Kidney capillary endothelial cell (primary cell): ENCODE measurements around the gene LRRC75B.
"Not testable (repeated sequence)": the region's sequence is repeated elsewhere in the genome, so short reads cannot be mapped to it uniquely, and the experiment has no call there.

ENCODE experiments used
- DNase-seq: peaks from one replicate; pipeline ENCODE4 v3.0.0-alpha.2; 2018; ENCODE audit warnings: low spot score

LRRC75B gene

DNA sequence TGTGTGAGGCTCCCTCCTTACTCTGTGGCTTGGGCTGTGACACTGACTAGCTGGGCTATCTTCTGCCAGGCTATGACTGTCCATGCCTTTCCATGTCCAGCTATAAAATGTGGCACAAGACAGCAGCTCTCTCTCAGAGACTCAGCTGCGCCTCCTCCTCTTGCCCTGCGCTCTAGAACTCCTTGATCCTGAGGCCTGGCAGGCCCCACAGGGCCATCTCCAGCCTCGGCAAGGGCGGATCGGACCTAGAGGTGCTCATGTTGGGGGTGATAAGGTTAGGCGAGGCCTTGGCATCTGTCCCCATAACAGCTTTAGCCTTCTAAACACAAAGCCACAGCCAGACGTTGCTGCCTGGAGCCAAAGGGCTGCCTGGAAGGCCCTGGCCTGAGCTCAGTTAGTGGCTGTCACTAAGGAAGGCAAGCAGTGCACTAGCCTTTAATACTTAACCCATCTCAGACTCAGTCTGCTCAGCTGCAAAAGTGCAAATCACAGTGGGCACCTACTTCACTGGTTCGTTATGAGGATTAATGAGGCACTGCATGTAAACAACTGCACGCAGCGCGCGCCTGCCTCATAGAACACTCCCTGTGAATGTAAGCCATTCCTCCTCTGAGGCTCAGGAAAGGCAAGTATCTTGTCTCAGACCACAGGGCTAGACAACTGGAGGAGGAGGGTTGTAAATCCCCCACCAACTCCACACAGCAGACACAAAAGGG is 39.1 kb downstream of the LRRC75B start:
- no peak for DNase-seq

DNA sequence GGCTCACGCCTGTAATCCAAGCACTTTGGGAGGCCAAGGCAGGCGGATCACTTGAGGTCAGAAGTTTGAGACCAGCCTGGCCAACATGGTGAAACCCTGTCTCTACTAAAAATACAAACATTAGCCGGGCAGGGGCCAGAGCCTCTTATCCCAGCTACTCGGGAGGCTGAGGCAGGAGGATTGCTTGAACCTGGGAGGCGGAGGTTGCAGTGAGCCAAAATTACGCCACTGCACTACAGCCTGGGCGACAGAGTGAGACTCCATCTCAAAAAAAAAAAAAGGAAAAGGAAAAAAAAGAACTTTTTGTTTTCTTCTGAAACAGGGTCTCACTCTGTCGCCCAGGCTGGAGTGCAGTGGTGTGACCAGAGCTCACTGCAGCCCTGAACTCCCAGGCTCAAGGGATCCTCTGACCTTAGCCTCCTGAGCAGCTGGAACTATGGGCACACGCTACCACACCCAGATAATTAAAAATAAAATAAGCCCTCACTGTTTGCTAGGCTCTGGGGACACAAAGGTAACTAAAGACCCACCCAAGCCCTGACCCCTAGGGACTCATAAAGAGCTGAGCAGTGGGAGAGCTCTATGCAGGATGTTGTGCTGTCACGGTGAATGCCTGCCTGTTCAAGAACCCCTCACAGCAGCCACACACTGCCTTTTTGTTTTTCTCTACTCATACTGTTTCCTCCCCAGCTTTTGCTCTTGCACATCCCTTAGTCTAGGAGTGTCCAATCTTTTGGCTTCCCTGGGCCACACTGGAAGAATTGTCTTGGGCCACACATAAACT is 40.2 kb downstream of the LRRC75B start:
- DNase-seq: not testable (repeated sequence)

GRCh38 chr22:24550902-24551435 is 41.9 kb downstream of the LRRC75B start:
- no peak for DNase-seq

- no peak for DNase-seq
These were observed 42.6 kb downstream of the LRRC75B start for GRCh38 chr22:24550028-24550901.

- DNase-seq: no peak
These were observed 44.1 kb downstream of the LRRC75B start for GRCh38 chr22:24548812-24549211.

DNA sequence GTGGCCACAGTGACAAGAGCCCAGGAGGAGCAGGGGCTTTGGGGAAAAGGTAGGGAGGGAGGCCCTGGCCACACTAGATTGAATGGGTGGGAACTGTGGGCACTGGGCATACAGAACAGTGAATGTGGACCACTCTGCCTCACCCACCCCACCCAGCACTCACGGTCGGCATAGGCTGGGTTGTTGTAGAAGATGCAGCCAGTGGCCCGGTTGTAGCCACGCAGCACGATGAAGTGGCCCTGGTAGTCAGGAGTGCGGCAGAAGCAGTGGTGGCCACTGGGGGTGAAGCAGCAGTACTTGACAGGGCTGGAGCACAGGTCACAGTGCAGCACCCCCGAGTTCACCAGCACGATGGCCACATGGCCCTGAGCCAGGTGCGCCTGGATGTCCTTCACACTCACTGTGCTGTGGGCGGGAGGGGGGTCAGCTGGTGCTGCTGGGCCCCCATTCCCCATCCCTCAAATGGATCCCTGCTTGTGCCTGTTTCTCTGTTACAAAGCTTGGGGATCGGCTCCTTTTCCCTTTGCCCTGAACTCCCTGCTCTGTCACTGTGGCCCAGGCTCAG is 49.1 kb downstream of the LRRC75B start:
- no peak for DNase-seq

DNA sequence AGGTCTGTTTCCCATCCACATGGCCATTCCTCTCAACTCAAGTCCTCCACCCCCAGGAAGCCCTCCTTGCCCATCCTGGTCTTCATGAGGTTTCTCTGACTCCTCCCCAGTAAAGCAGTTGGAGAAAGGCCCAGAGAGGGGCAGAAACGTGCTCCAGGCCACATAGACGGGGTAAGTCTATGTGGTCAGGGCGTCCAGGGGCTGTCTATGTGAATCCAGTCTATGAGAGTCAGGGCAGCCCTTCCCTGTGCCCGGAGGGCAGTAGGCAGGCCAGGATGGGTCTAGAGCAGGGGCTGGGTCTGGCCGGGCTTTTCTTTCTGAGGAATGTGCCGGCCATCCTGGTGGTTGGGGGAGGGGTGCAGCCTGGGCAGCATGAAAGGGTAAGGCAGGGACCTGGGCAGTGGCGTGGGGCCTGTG is 49.7 kb downstream of the LRRC75B start:
- no peak for DNase-seq

- no peak for DNase-seq
These were observed 50.2 kb downstream of the LRRC75B start for GRCh38 chr22:24542641-24543040.

- DNase-seq: no peak
These were observed 51.0 kb downstream of the LRRC75B start for GRCh38 chr22:24541681-24542515.

- DNase-seq: no peak
These were observed 52.4 kb downstream of the LRRC75B start for GRCh38 chr22:24540470-24540869.

- DNase-seq: no peak
These were observed 56.8 kb downstream of the LRRC75B start for GRCh38 chr22:24536089-24536488.
